K562 (cell line): ENCODE results near the gene ZNF648.

Source experiments
- EZH2 ChIP-seq: IDR thresholded peaks from 2 replicates; pipeline ENCODE4 v1.6.1; 2012; ENCODE audit warnings: low read depth, mild to moderate bottlenecking, inconsistent platforms, low read length, borderline replicate concordance
- MLLT1 ChIP-seq, 2 experiments: fragments of 450-650 bp; IDR thresholded peaks; 2 replicates each; pipeline ENCODE4 v1.6.1; 2016
- TARDBP ChIP-seq: fragments of 450-650 bp; IDR thresholded peaks from 2 replicates; pipeline ENCODE4 v1.6.1; 2016
- TF ChIP-seq, protein P1 (sequence below): sonication (generic); formaldehyde crosslinking; IDR thresholded peaks from 2 replicates; pipeline ENCODE4 v1.5.0; 2020; ENCODE audit warnings: missing genetic modification reagents

DNA sequence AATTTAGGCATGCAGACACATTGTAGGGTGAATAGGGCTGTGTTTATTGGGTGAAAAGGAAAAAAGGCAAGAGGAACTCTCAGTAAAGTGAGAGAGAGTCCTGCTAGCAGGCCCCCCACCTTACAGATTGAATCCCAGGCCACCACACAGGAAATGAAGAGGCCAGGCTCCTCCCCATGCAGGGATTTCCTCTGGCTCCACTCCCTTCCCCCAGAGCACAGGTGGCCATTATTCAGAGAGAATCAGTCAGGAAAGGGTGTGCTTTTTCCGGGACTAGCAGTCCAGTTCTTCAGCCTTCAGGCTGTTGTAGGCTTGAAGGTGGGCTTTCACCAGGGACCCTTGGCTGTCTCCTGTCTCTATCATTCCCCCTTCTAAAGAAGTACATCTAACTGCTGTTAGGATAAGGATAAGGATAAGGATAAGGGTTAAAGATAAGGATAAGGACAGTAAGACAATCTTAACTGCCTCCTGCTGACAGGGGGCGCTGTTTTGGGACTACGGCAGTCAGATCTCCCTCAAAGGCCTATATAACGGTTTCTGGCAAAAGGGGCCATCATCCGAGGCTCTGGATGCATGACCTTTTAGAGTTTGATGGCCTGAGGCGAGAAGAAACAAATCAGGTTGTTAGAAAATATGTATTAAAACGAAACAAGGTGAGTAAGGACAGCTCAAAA lies 26.3 kb downstream of the ZNF648 start:
- TF ChIP-seq, protein P1, sequence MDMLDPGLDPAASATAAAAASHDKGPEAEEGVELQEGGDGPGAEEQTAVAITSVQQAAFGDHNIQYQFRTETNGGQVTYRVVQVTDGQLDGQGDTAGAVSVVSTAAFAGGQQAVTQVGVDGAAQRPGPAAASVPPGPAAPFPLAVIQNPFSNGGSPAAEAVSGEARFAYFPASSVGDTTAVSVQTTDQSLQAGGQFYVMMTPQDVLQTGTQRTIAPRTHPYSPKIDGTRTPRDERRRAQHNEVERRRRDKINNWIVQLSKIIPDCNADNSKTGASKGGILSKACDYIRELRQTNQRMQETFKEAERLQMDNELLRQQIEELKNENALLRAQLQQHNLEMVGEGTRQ (CRISPR knock-in tag): no peak
- TF ChIP-seq MLLT1 (IDR thresholded peaks at IDR 0.05): no peak
- TF ChIP-seq TARDBP: no peak
- TF ChIP-seq EZH2: no peak
